Fibroblast of villous mesenchyme (primary cell): Measurements from ENCODE around the gene CCND3. TPM values are rescaled to one million over a fixed set of nuclear protein-coding genes. Genes with fewer than 3 reads are reported as not detected.

Source experiments
- DNase-seq: peaks from one replicate; pipeline ENCODE4 v3.0.0-alpha.2; 2010; ENCODE audit warnings: low read depth
- H3K4me3 ChIP-seq: 2 replicates; pipeline ENCODE4 v1.5.1; 2011; ENCODE audit warnings: low read depth, mild to moderate bottlenecking, low read length
- total RNA-seq: library from RNA; depleted of rRNA; stranded (reverse); fragments of >200 nt; gene quantifications from 2 replicates; pipeline ENCODE4 v1.2.3, GENCODE V29; 2012
- TF ChIP-seq, protein P1 (sequence below): IDR thresholded peaks from 2 replicates; pipeline ENCODE4 v1.5.1; 2012; ENCODE audit warnings: low read depth, mild to moderate bottlenecking, low read length; ENCODE audit not compliant: insufficient read depth

CCND3 gene
- total RNA-seq, 1 donor: 42.3 TPM

DNA sequence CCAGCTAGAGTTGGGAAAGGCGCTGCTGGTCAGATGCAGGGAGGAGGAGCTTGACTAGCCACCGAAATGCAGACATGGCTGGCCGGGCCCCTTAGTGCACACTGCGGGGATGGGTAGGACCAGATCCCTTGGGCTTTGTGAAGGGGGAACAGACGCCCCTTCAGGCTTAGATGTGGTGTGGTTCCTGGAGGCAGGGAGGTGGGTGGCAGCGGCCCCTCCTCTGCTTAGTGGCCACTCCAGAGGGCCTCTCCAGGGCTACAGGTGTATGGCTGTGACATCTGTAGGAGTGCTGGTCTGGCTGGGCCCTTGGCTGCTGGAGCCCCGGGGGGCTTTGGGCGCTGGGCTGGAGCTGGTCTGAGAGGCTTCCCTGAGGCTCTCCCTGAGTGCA, 5.9 kb downstream of the CCND3 start:
- no peak for DNase-seq
- TF ChIP-seq, protein P1, sequence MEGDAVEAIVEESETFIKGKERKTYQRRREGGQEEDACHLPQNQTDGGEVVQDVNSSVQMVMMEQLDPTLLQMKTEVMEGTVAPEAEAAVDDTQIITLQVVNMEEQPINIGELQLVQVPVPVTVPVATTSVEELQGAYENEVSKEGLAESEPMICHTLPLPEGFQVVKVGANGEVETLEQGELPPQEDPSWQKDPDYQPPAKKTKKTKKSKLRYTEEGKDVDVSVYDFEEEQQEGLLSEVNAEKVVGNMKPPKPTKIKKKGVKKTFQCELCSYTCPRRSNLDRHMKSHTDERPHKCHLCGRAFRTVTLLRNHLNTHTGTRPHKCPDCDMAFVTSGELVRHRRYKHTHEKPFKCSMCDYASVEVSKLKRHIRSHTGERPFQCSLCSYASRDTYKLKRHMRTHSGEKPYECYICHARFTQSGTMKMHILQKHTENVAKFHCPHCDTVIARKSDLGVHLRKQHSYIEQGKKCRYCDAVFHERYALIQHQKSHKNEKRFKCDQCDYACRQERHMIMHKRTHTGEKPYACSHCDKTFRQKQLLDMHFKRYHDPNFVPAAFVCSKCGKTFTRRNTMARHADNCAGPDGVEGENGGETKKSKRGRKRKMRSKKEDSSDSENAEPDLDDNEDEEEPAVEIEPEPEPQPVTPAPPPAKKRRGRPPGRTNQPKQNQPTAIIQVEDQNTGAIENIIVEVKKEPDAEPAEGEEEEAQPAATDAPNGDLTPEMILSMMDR: no peak
- no peak overlapping the region for H3K4me3 ChIP-seq

DNA sequence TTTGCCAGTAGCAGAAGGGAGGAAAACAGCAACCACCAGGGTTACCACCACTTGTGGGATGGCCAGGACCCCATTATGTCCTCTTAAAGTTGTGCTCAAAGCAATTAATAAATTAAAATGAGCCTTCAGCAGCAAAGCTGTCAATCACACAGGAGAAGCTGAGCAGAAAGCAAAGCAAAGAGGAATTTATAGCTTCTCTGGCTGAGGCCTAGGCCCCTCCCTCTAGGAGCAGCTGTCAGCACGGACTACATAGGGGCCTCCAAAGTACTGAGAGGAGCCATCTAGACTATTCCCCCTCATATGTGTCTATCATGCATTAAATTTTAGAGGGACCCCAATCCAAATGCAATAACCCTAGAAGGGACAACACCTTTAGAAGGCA, 6.4 kb downstream of the CCND3 start:
- DNase-seq: no peak
- TF ChIP-seq, protein P1: no peak
- H3K4me3 ChIP-seq: no peak overlapping the region

GRCh38 chr6:41934278-41935192, 7.1 kb downstream of the CCND3 start:
- no peak for DNase-seq
- TF ChIP-seq, protein P1: no peak
- no peak overlapping the region for H3K4me3 ChIP-seq

DNA sequence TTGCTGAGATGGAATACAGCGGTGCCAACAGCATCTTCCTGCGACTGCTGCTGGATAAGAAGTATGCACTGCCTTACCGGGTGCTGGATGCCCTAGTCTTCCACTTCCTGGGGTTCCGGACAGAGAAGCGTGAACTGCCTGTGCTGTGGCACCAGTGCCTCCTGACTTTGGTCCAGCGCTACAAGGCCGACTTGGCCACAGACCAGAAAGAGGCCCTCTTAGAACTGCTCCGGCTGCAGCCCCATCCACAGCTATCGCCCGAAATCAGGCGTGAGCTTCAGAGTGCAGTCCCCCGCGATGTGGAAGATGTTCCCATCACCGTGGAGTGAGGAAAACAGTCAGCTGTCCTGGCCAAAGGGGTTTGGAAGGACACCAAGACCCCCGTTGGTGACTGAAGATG, 9.2 kb downstream of the CCND3 start:
- DNase-seq: no peak
- TF ChIP-seq, protein P1: no peak
- H3K4me3 ChIP-seq: no peak overlapping the region

- TF ChIP-seq, protein P1: no peak
- DNase-seq: no peak
- H3K4me3 ChIP-seq: no peak overlapping the region
These were observed 9.8 kb downstream of the CCND3 start for GRCh38 chr6:41931792-41932191.

DNA sequence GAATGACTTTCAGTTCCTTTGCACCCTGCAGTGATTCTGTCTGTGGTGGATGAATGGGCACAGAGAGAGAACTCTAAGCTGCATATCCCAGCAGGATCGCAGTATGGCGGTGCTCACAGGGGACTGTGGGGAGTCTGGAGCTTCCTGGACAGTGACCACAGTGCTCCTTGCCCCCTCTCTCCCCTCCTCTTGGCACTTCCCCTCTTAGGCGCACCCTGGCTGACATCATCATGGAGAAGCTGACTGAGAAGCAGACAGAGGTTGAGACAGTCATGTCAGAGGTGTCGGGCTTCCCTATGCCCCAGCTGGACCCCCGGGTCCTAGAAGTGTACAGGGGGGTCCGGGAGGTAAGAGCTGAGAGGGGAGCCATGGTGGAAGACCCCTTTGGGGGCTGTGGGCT, 11.7 kb downstream of the CCND3 start:
- TF ChIP-seq, protein P1: no peak
- no peak overlapping the region for H3K4me3 ChIP-seq
- no peak for DNase-seq

GRCh38 chr6:41927253-41927652, 14.4 kb downstream of the CCND3 start:
- TF ChIP-seq, protein P1: no peak
- no peak for DNase-seq
- no peak overlapping the region for H3K4me3 ChIP-seq
